ENCODE data around the gene ZNF622.

ZNF622 gene

GRCh38 chr5:16430349-16431089, 35.1 kb downstream of the ZNF622 start:
- H3K36me3 ChIP-seq (ENCODE audit: control insufficient read depth in 2 of 2, insufficient read depth in 2 of 2, low read length in 2 of 2) = no peaks in the 10 kb centered on the region
- H3K27me3 ChIP-seq (ENCODE audit: control insufficient read depth in 1 of 2, insufficient read depth in 2 of 2, low read length in 2 of 2) = no peaks in the 10 kb centered on the region
- H3K4me1 ChIP-seq (ENCODE audit: control insufficient read depth, insufficient read depth, low read length) = no peaks in the 10 kb centered on the region
- H3K9me3 ChIP-seq (ENCODE audit: control insufficient read depth in 2 of 2, low read length in 2 of 2) = no peaks in the 10 kb centered on the region
- H3K27ac ChIP-seq (ENCODE audit: low read length) = no peak overlapping the region
- no peak overlapping the region for H3K4me3 ChIP-seq (ENCODE audit: low read length in 2 of 2)
- no peak overlapping the region for H3K9ac ChIP-seq (ENCODE audit: low read length in 2 of 2)

GRCh38 chr5:16428359-16428758, 37.2 kb downstream of the ZNF622 start:
- H3K9ac ChIP-seq (ENCODE audit: low read length in 2 of 2) = no peak overlapping the region
- no peaks in the 10 kb centered on the region for H3K9me3 ChIP-seq (ENCODE audit: control insufficient read depth in 2 of 2, low read length in 2 of 2)
- H3K4me1 ChIP-seq (ENCODE audit: control insufficient read depth, insufficient read depth, low read length) = no peaks in the 10 kb centered on the region
- no peak overlapping the region for H3K4me3 ChIP-seq (ENCODE audit: low read length in 2 of 2)
- no peak overlapping the region for H3K27ac ChIP-seq (ENCODE audit: low read length)
- no peaks in the 10 kb centered on the region for H3K27me3 ChIP-seq (ENCODE audit: control insufficient read depth in 1 of 2, insufficient read depth in 2 of 2, low read length in 2 of 2)
- no peaks in the 10 kb centered on the region for H3K36me3 ChIP-seq (ENCODE audit: control insufficient read depth in 2 of 2, insufficient read depth in 2 of 2, low read length in 2 of 2)

- Histone ChIP-seq H3K27ac (ENCODE audit: low read length) (no peak overlapping the region), H3K4me1 (ENCODE audit: control insufficient read depth, insufficient read depth, low read length) (no peaks in the 10 kb centered on the region), H3K27me3 (ENCODE audit: control insufficient read depth in 1 of 2, insufficient read depth in 2 of 2, low read length in 2 of 2) (no peaks in the 10 kb centered on the region), H3K9ac (ENCODE audit: low read length in 2 of 2) (no peak overlapping the region), H3K36me3 (ENCODE audit: control insufficient read depth in 2 of 2, insufficient read depth in 2 of 2, low read length in 2 of 2) (no peaks in the 10 kb centered on the region), H3K4me3 (ENCODE audit: low read length in 2 of 2) (no peak overlapping the region), H3K9me3 (ENCODE audit: control insufficient read depth in 2 of 2, low read length in 2 of 2) (no peaks in the 10 kb centered on the region)
These were observed 38.0 kb downstream of the ZNF622 start for GRCh38 chr5:16427587-16427986.

- H3K4me3 ChIP-seq (ENCODE audit: low read length in 2 of 2) = no peak overlapping the region
- H3K4me1 ChIP-seq (ENCODE audit: control insufficient read depth, insufficient read depth, low read length) = no peaks in the 10 kb centered on the region
- no peaks in the 10 kb centered on the region for H3K9me3 ChIP-seq (ENCODE audit: control insufficient read depth in 2 of 2, low read length in 2 of 2)
- H3K27ac ChIP-seq (ENCODE audit: low read length) = no peak overlapping the region
- H3K27me3 ChIP-seq (ENCODE audit: control insufficient read depth in 1 of 2, insufficient read depth in 2 of 2, low read length in 2 of 2) = no peaks in the 10 kb centered on the region
- no peak overlapping the region for H3K9ac ChIP-seq (ENCODE audit: low read length in 2 of 2)
- no peaks in the 10 kb centered on the region for H3K36me3 ChIP-seq (ENCODE audit: control insufficient read depth in 2 of 2, insufficient read depth in 2 of 2, low read length in 2 of 2)
These were observed 47.1 kb downstream of the ZNF622 start for GRCh38 chr5:16418471-16418922.

- H3K36me3 ChIP-seq (ENCODE audit: control insufficient read depth in 2 of 2, insufficient read depth in 2 of 2, low read length in 2 of 2) = no peaks in the 10 kb centered on the region
- no peak overlapping the region for H3K4me3 ChIP-seq (ENCODE audit: low read length in 2 of 2)
- H3K9me3 ChIP-seq (ENCODE audit: control insufficient read depth in 2 of 2, low read length in 2 of 2) = no peaks in the 10 kb centered on the region
- H3K27me3 ChIP-seq (ENCODE audit: control insufficient read depth in 1 of 2, insufficient read depth in 2 of 2, low read length in 2 of 2) = no peaks in the 10 kb centered on the region
- no peak overlapping the region for H3K9ac ChIP-seq (ENCODE audit: low read length in 2 of 2)
- no peak overlapping the region for H3K27ac ChIP-seq (ENCODE audit: low read length)
- H3K4me1 ChIP-seq (ENCODE audit: control insufficient read depth, insufficient read depth, low read length) = no peaks in the 10 kb centered on the region
These were observed 48.1 kb downstream of the ZNF622 start for GRCh38 chr5:16417398-16418074.

GRCh38 chr5:16414861-16415260, 50.7 kb downstream of the ZNF622 start:
- Histone ChIP-seq H3K36me3 (ENCODE audit: control insufficient read depth in 2 of 2, insufficient read depth in 2 of 2, low read length in 2 of 2) (no peaks in the 10 kb centered on the region), H3K9me3 (ENCODE audit: control insufficient read depth in 2 of 2, low read length in 2 of 2) (no peaks in the 10 kb centered on the region), H3K4me3 (ENCODE audit: low read length in 2 of 2) (no peak overlapping the region), H3K9ac (ENCODE audit: low read length in 2 of 2) (no peak overlapping the region), H3K4me1 (ENCODE audit: control insufficient read depth, insufficient read depth, low read length) (no peaks in the 10 kb centered on the region), H3K27ac (ENCODE audit: low read length) (no peak overlapping the region), H3K27me3 (ENCODE audit: control insufficient read depth in 1 of 2, insufficient read depth in 2 of 2, low read length in 2 of 2) (no peaks in the 10 kb centered on the region)

- H3K9me3 ChIP-seq (ENCODE audit: control insufficient read depth in 2 of 2, low read length in 2 of 2) = no peaks in the 10 kb centered on the region
- no peak overlapping the region for H3K4me3 ChIP-seq (ENCODE audit: low read length in 2 of 2)
- H3K27ac ChIP-seq (ENCODE audit: low read length) = no peak overlapping the region
- H3K9ac ChIP-seq (ENCODE audit: low read length in 2 of 2) = no peak overlapping the region
- no peaks in the 10 kb centered on the region for H3K27me3 ChIP-seq (ENCODE audit: control insufficient read depth in 1 of 2, insufficient read depth in 2 of 2, low read length in 2 of 2)
- no peaks in the 10 kb centered on the region for H3K36me3 ChIP-seq (ENCODE audit: control insufficient read depth in 2 of 2, insufficient read depth in 2 of 2, low read length in 2 of 2)
- H3K4me1 ChIP-seq (ENCODE audit: control insufficient read depth, insufficient read depth, low read length) = no peaks in the 10 kb centered on the region
These were observed 52.3 kb downstream of the ZNF622 start for GRCh38 chr5:16413166-16413860.

- no peak overlapping the region for H3K27ac ChIP-seq (ENCODE audit: low read length)
- no peaks in the 10 kb centered on the region for H3K4me1 ChIP-seq (ENCODE audit: control insufficient read depth, insufficient read depth, low read length)
- H3K4me3 ChIP-seq (ENCODE audit: low read length in 2 of 2) = no peak overlapping the region
- no peaks in the 10 kb centered on the region for H3K9me3 ChIP-seq (ENCODE audit: control insufficient read depth in 2 of 2, low read length in 2 of 2)
- no peaks in the 10 kb centered on the region for H3K36me3 ChIP-seq (ENCODE audit: control insufficient read depth in 2 of 2, insufficient read depth in 2 of 2, low read length in 2 of 2)
- H3K27me3 ChIP-seq (ENCODE audit: control insufficient read depth in 1 of 2, insufficient read depth in 2 of 2, low read length in 2 of 2) = no peaks in the 10 kb centered on the region
- no peak overlapping the region for H3K9ac ChIP-seq (ENCODE audit: low read length in 2 of 2)
These were observed 53.0 kb downstream of the ZNF622 start for GRCh38 chr5:16412556-16412955.

GRCh38 chr5:16411741-16412455, 53.7 kb downstream of the ZNF622 start:
- Histone ChIP-seq H3K4me1 (ENCODE audit: control insufficient read depth, insufficient read depth, low read length) (no peaks in the 10 kb centered on the region), H3K4me3 (ENCODE audit: low read length in 2 of 2) (no peak overlapping the region), H3K27ac (ENCODE audit: low read length) (no peak overlapping the region), H3K27me3 (ENCODE audit: control insufficient read depth in 1 of 2, insufficient read depth in 2 of 2, low read length in 2 of 2) (no peaks in the 10 kb centered on the region), H3K9me3 (ENCODE audit: control insufficient read depth in 2 of 2, low read length in 2 of 2) (no peaks in the 10 kb centered on the region), H3K36me3 (ENCODE audit: control insufficient read depth in 2 of 2, insufficient read depth in 2 of 2, low read length in 2 of 2) (no peaks in the 10 kb centered on the region), H3K9ac (ENCODE audit: low read length in 2 of 2) (no peak overlapping the region)

GRCh38 chr5:16411235-16411634, 54.4 kb downstream of the ZNF622 start:
- no peaks in the 10 kb centered on the region for H3K27me3 ChIP-seq (ENCODE audit: control insufficient read depth in 1 of 2, insufficient read depth in 2 of 2, low read length in 2 of 2)
- no peaks in the 10 kb centered on the region for H3K9me3 ChIP-seq (ENCODE audit: control insufficient read depth in 2 of 2, low read length in 2 of 2)
- no peak overlapping the region for H3K9ac ChIP-seq (ENCODE audit: low read length in 2 of 2)
- no peaks in the 10 kb centered on the region for H3K4me1 ChIP-seq (ENCODE audit: control insufficient read depth, insufficient read depth, low read length)
- H3K4me3 ChIP-seq (ENCODE audit: low read length in 2 of 2) = no peak overlapping the region
- no peak overlapping the region for H3K27ac ChIP-seq (ENCODE audit: low read length)
- H3K36me3 ChIP-seq (ENCODE audit: control insufficient read depth in 2 of 2, insufficient read depth in 2 of 2, low read length in 2 of 2) = no peaks in the 10 kb centered on the region

Data from stomach smooth muscle (tissue), 2 donors.